ENCODE measurements around the gene PIK3C2G. TPM values are rescaled to one million over a fixed set of nuclear protein-coding genes. Genes with fewer than 3 reads are reported as not detected.

Gene PIK3C2G
- total RNA-seq, 1 experiment from 2014 or later = not detected

GRCh38 chr12:18340786-18341185 lies 79.5 kb downstream of the PIK3C2G start:
- Histone ChIP-seq H3K27ac (ENCODE audit: insufficient read length, low read depth, low read length) (no peak overlapping the region), H4K5ac (ENCODE audit: insufficient read length, low read depth, low read length) (no peak overlapping the region)
- H3K4me3 Mint-ChIP-seq = no peak overlapping the region

More at GRCh38 chr12:18340786-18341185, 79.5 kb downstream of the PIK3C2G start:
- no peak overlapping the region for H3K23ac ChIP-seq (ENCODE audit: insufficient read length, low read depth, low read length)
- H3K27me3 ChIP-seq (ENCODE audit: insufficient read depth, low read length) = no peaks in the 10 kb centered on the region
- H4K91ac ChIP-seq (ENCODE audit: insufficient read length, low read depth, low read length) = no peak overlapping the region
- no peaks in the 10 kb centered on the region for H3K4me1 Mint-ChIP-seq
- H2BK15ac ChIP-seq (ENCODE audit: low read depth, low read length) = no peak overlapping the region
- no peaks in the 10 kb centered on the region for H4K20me1 ChIP-seq (ENCODE audit: control insufficient read depth, insufficient read depth, insufficient read length)
- H3K18ac ChIP-seq (ENCODE audit: insufficient read length, low read depth, low read length) = no peak overlapping the region
- no peak overlapping the region for H2BK20ac ChIP-seq (ENCODE audit: low read depth, low read length, poor library complexity, severe bottlenecking)
- H2AK5ac ChIP-seq (ENCODE audit: insufficient read length, low read length) = no peak overlapping the region
- H4K8ac ChIP-seq (replicated peaks; ENCODE audit: insufficient read length, low read depth, low read length) = no peak overlapping the region
- H3K79me1 ChIP-seq (ENCODE audit: insufficient read depth, low read depth, low read length, poor library complexity, severe bottlenecking) = no peaks in the 10 kb centered on the region
- no peaks in the 10 kb centered on the region for H3K79me2 ChIP-seq (ENCODE audit: insufficient read depth, low read length)
- no peak overlapping the region for H3K9ac ChIP-seq (ENCODE audit: extremely low read depth, insufficient read length, low read length)
- H3K9me3 ChIP-seq (ENCODE audit: control insufficient read depth, low read depth, low read length) = no peaks in the 10 kb centered on the region
- no peak overlapping the region for H2BK12ac ChIP-seq (ENCODE audit: insufficient read length, low read depth, low read length)
- H3K36me3 Mint-ChIP-seq (ENCODE audit: insufficient read depth in 1 of 3, low read depth in 3 of 3) = no peaks in the 10 kb centered on the region
- no peaks in the 10 kb centered on the region for H3K27me3 Mint-ChIP-seq (ENCODE audit: low read depth)
- no peak overlapping the region for H2BK120ac ChIP-seq (ENCODE audit: low read depth, low read length, poor library complexity, severe bottlenecking)
- no peak for DNase-seq
- no peak overlapping the region for H3K14ac ChIP-seq (ENCODE audit: insufficient read depth, low read length)
- TF ChIP-seq CTCF (conservative IDR thresholded peaks at IDR 0.05) = no peak
- no peak overlapping the region for H2AFZ ChIP-seq (ENCODE audit: low read length)
- no peak overlapping the region for H3K27ac Mint-ChIP-seq
- WGBS (ENCODE audit: extremely low coverage, insufficient read length, low lambda C conversion rate) = no CpG with 5 or more reads among the region's 7 CpGs
- H3K4ac ChIP-seq (ENCODE audit: low read depth, low read length) = no peak overlapping the region
- H3K9me3 Mint-ChIP-seq = no peaks in the 10 kb centered on the region
- H2BK5ac ChIP-seq (ENCODE audit: insufficient read length, low read length) = no peak overlapping the region
- H3K23me2 ChIP-seq (ENCODE audit: insufficient read length, low read depth, low read length, poor library complexity, severe bottlenecking) = no peaks in the 10 kb centered on the region
- no peak overlapping the region for H3K56ac ChIP-seq (ENCODE audit: insufficient read length, low read depth, low read length)
- no peak overlapping the region for H3K4me2 ChIP-seq (ENCODE audit: insufficient read depth, insufficient read length, low read length)
- no peak overlapping the region for H3T11ph ChIP-seq (ENCODE audit: low read length)
- H3K4me1 ChIP-seq (ENCODE audit: insufficient read depth, low read length) = no peaks in the 10 kb centered on the region
